Progenitor cell of endocrine pancreas (in vitro differentiated cells): ENCODE measurements around the gene CAPRIN2. TPM values are rescaled to one million over a fixed set of nuclear protein-coding genes. Genes with fewer than 3 reads are reported as not detected.

Experiments used
- DNase-seq: peaks from one replicate; pipeline ENCODE4 v3.0.0; 2021; ENCODE audit warnings: low spot score; ENCODE audit not compliant: unreplicated experiment
- H3K27ac Mint-ChIP-seq: 2 replicates; pipeline ENCODE4 v1.8.0; 2021; ENCODE audit warnings: mild to moderate bottlenecking, moderate library complexity, mixed read lengths
- H3K27me3 Mint-ChIP-seq: 2 replicates; pipeline ENCODE4 v1.8.0; 2021; ENCODE audit warnings: mixed read lengths
- H3K36me3 Mint-ChIP-seq: 2 replicates; pipeline ENCODE4 v1.8.0; 2022; ENCODE audit warnings: mixed read lengths; ENCODE audit not compliant: insufficient read depth
- H3K4me1 Mint-ChIP-seq: 2 replicates; pipeline ENCODE4 v1.8.0; 2021; ENCODE audit warnings: low read depth, mixed read lengths
- H3K4me3 Mint-ChIP-seq: 2 replicates; pipeline ENCODE4 v1.8.0; 2021; ENCODE audit warnings: low read depth, mild to moderate bottlenecking, moderate library complexity, mixed read lengths
- H3K9me3 Mint-ChIP-seq: 2 replicates; pipeline ENCODE4 v1.8.0; 2021; ENCODE audit warnings: low read depth, mixed read lengths
- CTCF ChIP-seq: fragments of 200-600 bp; sonication (generic); IDR thresholded peaks from one replicate; pipeline ENCODE4 v1.5.0; 2021; ENCODE audit warnings: antibody characterized with exemption, mild to moderate bottlenecking; ENCODE audit not compliant: unreplicated experiment
- total RNA-seq: library from RNA; stranded (reverse); gene quantifications from 2 replicates; pipeline ENCODE4 v1.2.1, GENCODE V29; 2021

The CAPRIN2 gene
- total RNA-seq, 1 donor from 2014 or later, result 91.5 TPM

- no peaks in the 10 kb centered on the region for H3K9me3 Mint-ChIP-seq
- TF ChIP-seq CTCF, result no peak
- DNase-seq, result no peak
- no peaks in the 10 kb centered on the region for H3K27me3 Mint-ChIP-seq
- no peak overlapping the region for H3K27ac Mint-ChIP-seq
- H3K4me3 Mint-ChIP-seq, result no peak overlapping the region
- H3K36me3 Mint-ChIP-seq, result peaks cover 31% of the 10 kb centered on the region
- H3K4me1 Mint-ChIP-seq, result peaks cover 9% of the 10 kb centered on the region
Measured at GRCh38 chr12:30746190-30746589, 8.6 kb downstream of the CAPRIN2 start.

- Mint-ChIP-seq H3K4me1 (no peaks in the 10 kb centered on the region), H3K9me3 (no peaks in the 10 kb centered on the region), H3K4me3 (no peak overlapping the region), H3K27ac (no peak overlapping the region), H3K36me3 (peaks cover 35% of the 10 kb centered on the region), H3K27me3 (no peaks in the 10 kb centered on the region)
- TF ChIP-seq CTCF, result no peak
- no peak for DNase-seq
Measured at GRCh38 chr12:30744321-30744720, 10.4 kb downstream of the CAPRIN2 start.

DNA sequence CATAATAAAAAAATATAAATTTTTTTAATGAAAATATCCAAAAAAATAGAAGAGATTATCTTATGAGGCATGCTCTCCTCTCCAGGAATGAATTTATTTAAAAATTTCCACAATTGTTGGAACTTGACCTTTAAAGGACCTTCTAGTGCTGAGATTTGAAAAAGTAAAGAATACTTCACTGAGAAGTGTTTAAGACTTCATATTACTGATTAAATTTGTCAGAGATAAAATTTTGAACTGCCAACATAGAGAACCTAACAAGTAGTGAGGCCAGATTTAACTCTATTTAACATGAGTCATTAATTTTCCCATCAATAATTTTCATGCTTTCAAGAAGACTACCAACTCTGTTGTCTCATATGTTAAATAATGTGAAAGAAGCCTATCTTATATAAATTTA, 14.5 kb downstream of the CAPRIN2 start:
- no peak overlapping the region for H3K27ac Mint-ChIP-seq
- H3K36me3 Mint-ChIP-seq, result peaks cover 33% of the 10 kb centered on the region
- H3K4me1 Mint-ChIP-seq, result no peaks in the 10 kb centered on the region
- no peak overlapping the region for H3K4me3 Mint-ChIP-seq
- H3K9me3 Mint-ChIP-seq, result peaks cover 5% of the 10 kb centered on the region
- no peaks in the 10 kb centered on the region for H3K27me3 Mint-ChIP-seq
- no peak for DNase-seq
- TF ChIP-seq CTCF, result no peak

GRCh38 chr12:30739020-30739419, 15.7 kb downstream of the CAPRIN2 start:
- no peak overlapping the region for H3K27ac Mint-ChIP-seq
- H3K9me3 Mint-ChIP-seq, result peaks cover 5% of the 10 kb centered on the region
- TF ChIP-seq CTCF, result no peak
- H3K36me3 Mint-ChIP-seq, result peaks cover 33% of the 10 kb centered on the region
- no peak for DNase-seq
- H3K27me3 Mint-ChIP-seq, result no peaks in the 10 kb centered on the region
- H3K4me1 Mint-ChIP-seq, result no peaks in the 10 kb centered on the region
- no peak overlapping the region for H3K4me3 Mint-ChIP-seq

- no peak overlapping the region for H3K4me3 Mint-ChIP-seq
- H3K9me3 Mint-ChIP-seq, result no peaks in the 10 kb centered on the region
- H3K27ac Mint-ChIP-seq, result no peak overlapping the region
- peaks cover 5% of the 10 kb centered on the region for H3K4me1 Mint-ChIP-seq
- DNase-seq, result no peak
- TF ChIP-seq CTCF, result no peak
- no peaks in the 10 kb centered on the region for H3K27me3 Mint-ChIP-seq
- H3K36me3 Mint-ChIP-seq, result peaks cover 19% of the 10 kb centered on the region
Measured at GRCh38 chr12:30732954-30733637, 21.7 kb downstream of the CAPRIN2 start.
